Hepatocyte (in vitro differentiated cells): Measurements from ENCODE around the gene SELENOF. TPM values are rescaled to one million over a fixed set of nuclear protein-coding genes. Genes with fewer than 3 reads are reported as not detected.

Source experiments
- DNase-seq: peaks from one replicate; pipeline ENCODE4 v3.0.0-alpha.2; 2016; ENCODE audit warnings: low spot score
- H2AFZ ChIP-seq: fragments of 200-600 bp; sonication (generic); 2 replicates; pipeline ENCODE4 v1.6.0; 2016; ENCODE audit warnings: antibody characterized with exemption, mild to moderate bottlenecking
- H3K27ac ChIP-seq: fragments of 200-600 bp; sonication (generic); 2 replicates; pipeline ENCODE4 v1.5.1; 2016; ENCODE audit warnings: mild to moderate bottlenecking
- H3K27me3 ChIP-seq: fragments of 200-600 bp; sonication (generic); 2 replicates; pipeline ENCODE4 v1.6.1; 2016
- H3K36me3 ChIP-seq: fragments of 200-600 bp; sonication (generic); replicated peaks from 2 replicates; pipeline ENCODE4 v1.5.1; 2016; ENCODE audit warnings: low read depth; ENCODE audit not compliant: insufficient read depth
- H3K4me1 ChIP-seq: fragments of 200-600 bp; sonication (generic); 2 replicates; pipeline ENCODE4 v1.5.1; 2016; ENCODE audit warnings: mild to moderate bottlenecking, moderate library complexity; ENCODE audit not compliant: insufficient read depth
- H3K4me2 ChIP-seq: fragments of 200-600 bp; sonication (generic); 2 replicates; pipeline ENCODE4 v1.6.0; 2016
- H3K4me3 ChIP-seq: fragments of 200-600 bp; sonication (generic); 2 replicates; pipeline ENCODE4 v1.5.1; 2016; ENCODE audit warnings: mild to moderate bottlenecking
- H3K79me2 ChIP-seq: fragments of 200-600 bp; sonication (generic); 2 replicates; pipeline ENCODE4 v1.6.0; 2017; ENCODE audit warnings: mild to moderate bottlenecking
- H3K9me2 ChIP-seq: fragments of 200-600 bp; sonication (generic); replicated peaks from 2 replicates; pipeline ENCODE4 v1.6.0; 2017; ENCODE audit warnings: mild to moderate bottlenecking; ENCODE audit not compliant: insufficient read depth
- H3K9me3 ChIP-seq: fragments of 200-600 bp; sonication (generic); 2 replicates; pipeline ENCODE4 v1.5.1; 2016; ENCODE audit warnings: low read depth, mild to moderate bottlenecking
- H4K20me1 ChIP-seq: fragments of 200-600 bp; sonication (generic); 2 replicates; pipeline ENCODE4 v1.6.0; 2016; ENCODE audit warnings: mild to moderate bottlenecking; ENCODE audit not compliant: insufficient read depth, poor library complexity, severe bottlenecking
- CTCF ChIP-seq: fragments of 200-600 bp; sonication (generic); IDR thresholded peaks from 2 replicates; pipeline ENCODE4 v1.5.1; 2016; ENCODE audit warnings: antibody characterized with exemption, mild to moderate bottlenecking; ENCODE audit not compliant: poor library complexity
- EZH2 ChIP-seq: fragments of 200-600 bp; sonication (generic); IDR thresholded peaks from 2 replicates; pipeline ENCODE4 v1.6.1; 2016; ENCODE audit warnings: antibody characterized with exemption, mild to moderate bottlenecking, borderline replicate concordance
- EZH2phosphoT487 ChIP-seq: fragments of 200-600 bp; sonication (generic); IDR thresholded peaks from one replicate; pipeline ENCODE4 v1.6.1; 2018; ENCODE audit warnings: antibody characterized with exemption, mild to moderate bottlenecking, low read depth, moderate library complexity; ENCODE audit not compliant: unreplicated experiment, severe bottlenecking
- WGBS: methylation state at CpG from one replicate; pipeline ENCODE4 v1.1.6; 2016; ENCODE audit warnings: low lambda C conversion rate; ENCODE audit errors: missing lambda C conversion rate; 5-methylcytosine and 5-hydroxymethylcytosine counted together
- polyA plus RNA-seq: library from polyadenylated mRNA; unstranded; fragments of >200 nt; fragmentation: Nextera tagmentation; extraction: Ambion mirVana; gene quantifications from 2 replicates; pipeline ENCODE4 v1.2.1, GENCODE V29; 2016
- total RNA-seq: library from RNA; depleted of rRNA; stranded (reverse); fragments of >200 nt; gene quantifications from 2 replicates; pipeline ENCODE4 v1.2.3, GENCODE V29; 2014

The SELENOF gene
- total and polyA plus RNA-seq, 2 experiments from 2014 or later = 168 to 193 TPM

GRCh38 chr1:86948212-86948611, 34.3 kb upstream of the SELENOF start:
- Histone ChIP-seq H3K9me2 (no peaks in the 10 kb centered on the region), H2AFZ (no peak overlapping the region), H3K27me3 (no peaks in the 10 kb centered on the region), H3K27ac (no peak overlapping the region), H3K4me1 (peaks cover 9% of the 10 kb centered on the region), H3K9me3 (no peaks in the 10 kb centered on the region), H3K79me2 (peaks cover 94% of the 10 kb centered on the region), H4K20me1 (peaks cover 4% of the 10 kb centered on the region), H3K36me3 (no peaks in the 10 kb centered on the region), H3K4me3 (no peak overlapping the region), H3K4me2 (no peak overlapping the region)
- no peak for DNase-seq
- 92% methylated on average over 5 of the region's 5 CpGs for WGBS
- TF ChIP-seq CTCF = no peak
- no peak for TF ChIP-seq EZH2phosphoT487
- no peak for TF ChIP-seq EZH2

DNA sequence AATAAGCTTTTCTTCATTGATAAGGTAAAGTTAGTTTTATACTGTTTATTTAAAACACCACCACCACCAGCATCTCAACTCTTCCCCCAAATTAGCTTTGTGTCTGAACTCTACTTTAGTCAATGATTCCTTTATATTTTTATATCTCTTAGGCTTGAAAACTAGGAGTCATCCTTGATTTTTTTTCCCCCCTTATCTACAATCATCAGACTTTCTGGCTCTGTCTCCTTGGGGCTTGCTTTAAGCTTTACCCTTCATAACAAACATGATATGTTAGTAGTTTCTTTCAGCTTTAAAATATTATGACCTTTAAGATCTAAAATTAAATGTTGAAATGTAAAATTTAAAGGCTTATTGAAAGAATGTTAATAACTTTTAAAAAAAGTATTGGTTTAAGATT, 28.8 kb upstream of the SELENOF start:
- peaks cover 80% of the 10 kb centered on the region for H3K79me2 ChIP-seq
- no peaks in the 10 kb centered on the region for H3K9me3 ChIP-seq

DNA sequence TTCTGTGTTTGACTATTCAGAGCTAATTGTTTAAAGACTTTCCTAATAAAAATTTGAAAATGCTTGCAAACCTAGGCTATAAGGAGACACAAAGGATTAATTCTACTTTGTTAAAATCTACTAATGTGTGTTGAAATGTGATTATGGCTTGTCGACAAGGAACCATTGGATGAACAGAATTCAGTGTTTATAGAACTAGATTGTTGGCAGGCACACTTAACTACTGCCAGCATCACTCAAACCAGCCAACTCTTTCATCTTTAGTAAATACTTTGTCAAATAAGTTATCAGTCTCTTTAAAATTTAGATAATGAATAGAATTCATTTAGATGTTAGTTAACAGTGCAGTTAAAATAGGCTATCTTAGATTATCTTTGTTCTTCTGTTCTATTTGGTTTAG, 28.1 kb upstream of the SELENOF start:
- Histone ChIP-seq H2AFZ (no peak overlapping the region), H3K79me2 (peaks cover 84% of the 10 kb centered on the region), H3K4me1 (peaks cover 12% of the 10 kb centered on the region), H3K4me3 (no peak overlapping the region), H3K9me3 (no peaks in the 10 kb centered on the region), H4K20me1 (peaks cover 15% of the 10 kb centered on the region), H3K4me2 (no peak overlapping the region), H3K27me3 (no peaks in the 10 kb centered on the region), H3K9me2 (no peaks in the 10 kb centered on the region), H3K36me3 (no peaks in the 10 kb centered on the region), H3K27ac (no peak overlapping the region)
- TF ChIP-seq EZH2 (no peak), EZH2phosphoT487 (no peak), CTCF (no peak)
- 30% methylated on average over 1 of the region's 1 CpG for WGBS
- DNase-seq = no peak

More for the DNA sequence above, 28.8 kb upstream of the SELENOF start:
- no peak for DNase-seq
- Histone ChIP-seq H3K36me3 (no peaks in the 10 kb centered on the region), H3K4me2 (no peak overlapping the region), H3K9me2 (no peaks in the 10 kb centered on the region), H2AFZ (no peak overlapping the region), H3K27ac (no peak overlapping the region), H4K20me1 (peaks cover 12% of the 10 kb centered on the region), H3K4me1 (peaks cover 12% of the 10 kb centered on the region), H3K27me3 (no peaks in the 10 kb centered on the region), H3K4me3 (no peak overlapping the region)
- TF ChIP-seq CTCF (no peak), EZH2 (no peak), EZH2phosphoT487 (no peak)

DNA sequence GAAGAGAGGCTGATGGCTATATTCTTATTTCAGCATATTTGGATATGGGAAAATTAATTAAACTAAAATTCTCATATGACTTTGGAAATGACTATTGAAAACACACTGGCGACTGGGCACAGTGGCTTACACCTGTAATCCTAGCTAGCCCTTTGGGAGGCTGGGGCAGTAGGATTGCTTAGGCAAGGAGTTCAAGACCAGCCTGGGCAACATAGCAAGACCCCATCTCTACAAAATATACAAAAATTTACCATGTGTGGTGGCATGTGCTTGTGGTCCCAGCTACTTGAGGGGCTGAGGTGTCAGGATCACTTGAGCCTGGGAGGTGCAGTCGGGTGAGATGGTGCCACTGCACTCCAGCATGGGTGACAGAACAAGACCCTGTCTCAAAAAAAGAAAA, 26.7 kb upstream of the SELENOF start:
- H3K79me2 ChIP-seq = peaks cover 86% of the 10 kb centered on the region
- no peak overlapping the region for H3K4me2 ChIP-seq
- no peaks in the 10 kb centered on the region for H3K27me3 ChIP-seq
- WGBS = 94% methylated on average over 2 of the region's 2 CpGs
- no peaks in the 10 kb centered on the region for H3K9me3 ChIP-seq
- H3K4me1 ChIP-seq = peaks cover 12% of the 10 kb centered on the region
- H3K9me2 ChIP-seq = no peaks in the 10 kb centered on the region
- H3K27ac ChIP-seq = no peak overlapping the region
- H2AFZ ChIP-seq = no peak overlapping the region
- TF ChIP-seq EZH2 (no peak), EZH2phosphoT487 (no peak), CTCF (no peak)
- H4K20me1 ChIP-seq = peaks cover 17% of the 10 kb centered on the region
- H3K36me3 ChIP-seq = no peaks in the 10 kb centered on the region
- no peak for DNase-seq
- no peak overlapping the region for H3K4me3 ChIP-seq
